Non-pigmented ciliary epithelial cell (primary cell): ENCODE measurements around the gene FAM237B.

Source experiments
- DNase-seq: peaks from one replicate; pipeline ENCODE4 v3.0.0-alpha.2; 2010; ENCODE audit warnings: low read depth

Gene FAM237B

GRCh38 chr7:90290244-90291113 lies 30.6 kb downstream of the FAM237B start:
- DNase-seq = no peak

GRCh38 chr7:90288154-90288553 lies 33.0 kb downstream of the FAM237B start:
- DNase-seq = no peak

- DNase-seq = no peak
Measured at GRCh38 chr7:90276033-90276728, 44.9 kb downstream of the FAM237B start.

GRCh38 chr7:90274161-90274560 lies 46.9 kb downstream of the FAM237B start:
- no peak for DNase-seq

GRCh38 chr7:90272242-90272641 lies 48.9 kb downstream of the FAM237B start:
- no peak for DNase-seq

GRCh38 chr7:90271753-90272152 lies 49.4 kb downstream of the FAM237B start:
- DNase-seq = peak; percentile 59

GRCh38 chr7:90270431-90271178 lies 50.5 kb downstream of the FAM237B start:
- DNase-seq = no peak

GRCh38 chr7:90269163-90269562 lies 51.9 kb downstream of the FAM237B start:
- DNase-seq = no peak

- no peak for DNase-seq
Measured at GRCh38 chr7:90267263-90267858, 53.7 kb downstream of the FAM237B start.

- DNase-seq = no peak
Measured at GRCh38 chr7:90266808-90267207, 54.3 kb downstream of the FAM237B start.
